Putamen (tissue), 1 donor: Measurements from ENCODE around the gene SLC9A9.
A peak's percentile ranks its signal among the peaks of the same experiment; 100 is the strongest.
"Not testable (repeated sequence)": the region's sequence is repeated elsewhere in the genome, so short reads cannot be mapped to it uniquely, and the experiment has no call there.

Experiments used
- DNase-seq: peaks from one replicate; pipeline ENCODE4 v3.0.0-alpha.2; 2016; ENCODE audit warnings: low spot score

Gene SLC9A9

DNA sequence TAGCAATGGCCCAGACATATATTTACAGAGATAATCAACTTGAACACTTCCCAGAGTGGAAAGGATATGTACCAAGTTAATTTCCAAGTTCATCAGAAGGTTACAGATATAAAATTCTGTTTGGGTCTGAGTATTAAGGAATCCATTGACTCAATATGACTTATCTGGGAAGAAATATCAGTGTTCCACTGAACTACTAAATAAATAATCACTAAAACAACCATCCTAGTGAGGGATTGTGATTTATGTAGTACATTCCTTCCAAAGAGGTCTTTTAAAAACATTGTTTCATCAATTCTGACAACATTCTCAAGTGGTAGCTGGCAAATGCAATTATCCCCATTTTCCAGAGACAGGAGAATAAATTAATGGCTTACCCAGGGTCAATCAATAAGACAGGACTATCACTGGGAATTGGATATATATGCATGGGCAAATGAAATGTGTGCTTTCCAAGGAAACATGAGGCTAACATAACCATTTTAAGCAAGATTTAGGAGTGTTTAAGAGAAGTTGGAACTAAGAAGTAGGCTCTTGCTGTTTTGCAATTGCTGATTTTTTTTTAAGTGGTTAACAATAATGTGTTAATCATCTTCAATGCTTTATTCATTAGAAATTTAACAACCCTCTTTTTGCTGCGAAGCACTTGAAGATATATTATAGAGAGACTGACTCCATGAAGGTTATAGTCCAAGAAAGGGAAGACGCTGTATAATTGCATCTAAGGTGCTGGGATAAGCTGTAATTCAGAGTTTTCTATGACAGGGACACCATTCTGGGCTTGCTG is 37.9 kb downstream of the SLC9A9 start:
- DNase-seq: no peak

DNA sequence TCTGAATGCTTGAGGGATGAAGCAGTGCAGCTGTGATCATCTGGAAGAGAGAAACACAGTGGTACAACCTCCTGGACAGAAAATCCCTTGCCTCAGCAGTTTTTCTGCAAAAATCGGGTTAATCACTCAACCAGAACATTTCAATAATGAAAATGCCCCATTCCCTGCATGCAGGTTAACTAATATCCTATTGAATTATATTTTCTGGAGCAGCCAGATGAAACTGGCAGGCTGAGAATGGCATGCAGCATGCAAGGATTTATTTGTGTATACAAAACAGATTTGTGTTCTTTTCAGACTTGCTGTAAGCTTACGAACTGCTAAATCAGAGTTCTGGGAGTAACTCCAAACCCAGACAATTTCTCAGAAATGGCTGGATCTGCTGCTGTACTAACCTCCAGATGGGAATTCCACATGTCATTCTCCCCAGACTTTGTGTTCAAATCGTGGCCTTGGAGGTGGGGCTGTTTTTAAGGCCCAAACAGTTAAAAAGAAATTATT is 39.1 kb downstream of the SLC9A9 start:
- no peak for DNase-seq

DNA sequence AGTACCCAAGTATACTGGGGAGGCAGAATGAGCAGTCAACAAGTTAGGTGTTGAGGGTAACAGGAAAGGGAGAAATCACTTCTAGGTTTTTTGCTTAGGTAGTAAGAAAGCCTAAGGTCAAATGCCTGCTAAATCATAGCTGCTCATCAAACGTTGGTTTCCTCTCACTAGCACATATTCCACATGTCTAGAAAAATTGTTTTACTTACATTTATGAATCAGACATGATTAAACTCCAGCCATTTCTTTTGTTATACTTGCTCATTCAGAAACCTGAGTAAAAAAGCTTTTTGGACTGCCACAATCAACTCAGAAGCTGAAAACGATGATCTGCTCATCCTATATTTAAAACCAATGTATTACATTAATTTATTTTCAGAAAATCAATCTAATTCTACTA is 40.2 kb downstream of the SLC9A9 start:
- no peak for DNase-seq

DNA sequence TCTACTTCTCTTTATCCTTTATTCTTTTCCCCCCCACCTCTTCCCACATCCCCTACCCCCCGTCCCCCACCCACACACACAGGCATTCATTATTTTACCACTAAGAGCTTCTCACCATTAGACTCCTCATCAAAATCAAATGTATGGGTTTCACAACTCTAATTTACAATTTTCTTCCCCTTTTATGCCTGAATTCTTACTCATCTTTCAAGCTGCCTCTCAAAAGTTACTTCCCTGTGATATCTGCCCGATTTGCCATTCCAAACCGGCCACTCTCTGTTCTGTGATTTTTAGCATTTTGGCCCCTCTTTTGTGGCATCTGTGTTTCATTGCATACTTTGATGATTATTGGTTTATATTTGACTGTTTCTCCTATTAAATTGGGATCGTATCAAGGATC is 42.2 kb downstream of the SLC9A9 start:
- no peak for DNase-seq

DNA sequence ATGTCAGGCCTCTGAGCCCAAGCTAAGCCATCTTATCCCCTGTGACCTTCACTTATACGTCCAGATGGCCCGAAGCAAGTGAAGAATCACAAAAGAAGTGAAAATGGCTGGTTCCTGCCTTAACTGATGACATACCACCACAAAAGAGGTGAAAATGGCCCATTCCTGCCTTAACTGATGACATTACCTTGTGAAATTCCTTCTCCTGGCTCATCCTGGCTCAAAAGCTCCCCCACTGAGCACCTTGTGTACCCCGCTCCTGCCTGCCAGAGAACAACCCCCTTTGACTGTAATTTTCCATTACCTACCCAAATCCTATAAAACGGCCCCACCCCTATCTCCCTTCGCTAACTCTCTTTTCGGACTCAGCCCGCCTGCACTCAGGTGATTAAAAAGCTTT is 42.8 kb downstream of the SLC9A9 start:
- not testable (repeated sequence) for DNase-seq

DNA sequence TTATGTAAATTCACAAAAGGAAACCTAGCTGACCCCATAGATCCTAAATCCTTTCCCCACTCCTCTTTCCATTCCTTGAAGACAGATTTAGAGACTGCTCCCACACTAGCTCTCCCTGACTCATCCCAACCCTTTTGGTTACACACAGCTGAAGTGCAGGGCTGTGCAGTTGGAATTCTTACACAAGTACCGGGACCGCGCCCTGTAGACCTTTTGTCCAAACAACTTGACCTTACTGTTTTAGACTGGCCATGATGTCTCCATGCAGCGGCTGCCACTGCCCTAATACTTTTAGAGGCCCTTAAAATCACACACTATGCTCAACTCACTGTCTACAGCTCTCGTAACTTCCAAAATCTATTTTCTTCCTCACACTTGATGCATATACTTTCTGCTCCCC is 47.2 kb downstream of the SLC9A9 start:
- DNase-seq: not testable (repeated sequence)

DNA sequence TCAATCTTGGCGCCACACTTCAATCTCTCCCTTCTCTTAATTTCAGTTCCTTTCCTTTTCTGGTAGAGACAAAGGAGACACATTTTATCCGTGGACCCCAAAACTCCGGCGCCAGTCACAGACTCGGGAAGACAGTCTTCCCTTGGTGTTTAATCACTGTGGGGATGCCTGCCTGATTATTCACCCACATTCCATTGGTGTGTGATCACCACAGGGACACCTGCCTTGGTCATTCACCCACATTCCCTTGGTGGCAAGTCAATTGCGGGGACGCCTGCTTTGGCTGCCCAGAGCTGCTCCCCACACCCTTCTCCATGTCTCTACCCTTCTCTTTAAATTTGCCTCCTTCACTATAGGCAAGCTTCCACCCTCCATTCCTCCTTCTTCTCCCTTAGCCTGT is 50.1 kb downstream of the SLC9A9 start:
- not testable (repeated sequence) for DNase-seq

DNA sequence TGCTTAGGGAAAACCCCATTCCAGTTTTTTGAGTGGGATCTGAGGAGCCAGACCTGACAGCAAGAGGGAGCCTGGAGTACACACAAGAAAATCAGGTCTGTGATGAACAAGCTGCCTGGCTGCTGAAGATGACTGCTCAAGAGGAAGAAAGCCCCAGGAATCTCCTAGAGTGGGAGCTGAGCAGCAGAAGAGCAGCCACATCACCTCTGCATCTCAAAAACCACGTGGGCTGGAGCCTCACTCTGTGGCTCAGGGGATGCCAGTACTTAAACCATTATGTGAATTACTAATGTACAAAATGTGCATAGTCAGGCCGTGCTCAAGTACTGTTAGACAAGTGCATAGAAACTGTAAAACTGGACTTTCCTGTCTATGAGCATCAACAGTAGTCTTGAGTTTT is 52.4 kb downstream of the SLC9A9 start:
- DNase-seq: no peak

DNA sequence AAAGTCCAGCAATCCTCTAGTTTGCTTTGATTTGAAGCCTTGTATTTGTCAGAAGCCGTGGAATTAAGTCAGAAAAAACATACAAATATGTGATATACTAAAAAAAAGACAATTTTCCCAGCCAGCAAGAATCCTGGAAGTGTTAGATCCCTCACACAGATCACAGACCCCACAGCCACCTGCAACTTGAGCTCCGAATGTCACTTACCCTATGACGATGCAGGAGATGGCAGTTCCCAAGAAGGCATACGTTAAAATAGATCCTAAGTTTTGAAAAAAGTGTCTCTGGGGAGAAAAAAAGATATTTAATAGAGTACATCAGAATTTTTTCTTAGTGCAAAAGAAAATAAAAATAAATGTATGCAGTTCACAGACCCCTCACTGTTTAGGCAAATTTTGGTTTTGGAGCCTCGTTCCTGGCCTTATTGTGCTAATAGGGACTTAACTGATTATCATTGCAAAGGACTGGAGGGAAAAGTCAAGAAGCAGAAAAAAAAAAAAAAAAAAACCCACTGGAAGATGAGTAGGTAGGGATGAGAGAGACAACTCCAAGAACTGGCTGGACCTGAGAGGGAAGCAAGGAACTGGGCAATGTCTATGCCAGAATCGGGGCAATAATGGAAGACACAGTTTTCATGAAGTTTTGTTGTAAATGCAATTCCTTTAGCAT is 53.3 kb downstream of the SLC9A9 start:
- DNase-seq: no peak

DNA sequence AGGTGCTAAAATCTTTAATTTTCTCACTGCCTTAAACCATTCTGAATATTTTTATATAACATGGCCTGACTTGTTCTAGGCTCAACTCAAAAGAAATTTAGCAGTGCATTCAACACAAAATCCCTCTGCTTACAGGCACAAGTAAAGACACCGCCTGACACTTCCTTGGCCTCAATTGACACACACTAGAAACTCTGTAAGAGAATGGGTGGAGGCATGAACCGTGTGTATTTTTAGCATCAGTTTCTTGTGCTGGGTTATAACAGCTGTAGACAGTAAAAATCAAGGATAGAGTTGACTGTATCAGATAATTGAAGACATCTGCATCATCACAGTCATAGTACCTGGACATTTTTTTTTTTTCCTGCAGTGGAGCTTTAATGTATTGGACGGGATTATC is 54.3 kb downstream of the SLC9A9 start:
- no peak for DNase-seq

DNA sequence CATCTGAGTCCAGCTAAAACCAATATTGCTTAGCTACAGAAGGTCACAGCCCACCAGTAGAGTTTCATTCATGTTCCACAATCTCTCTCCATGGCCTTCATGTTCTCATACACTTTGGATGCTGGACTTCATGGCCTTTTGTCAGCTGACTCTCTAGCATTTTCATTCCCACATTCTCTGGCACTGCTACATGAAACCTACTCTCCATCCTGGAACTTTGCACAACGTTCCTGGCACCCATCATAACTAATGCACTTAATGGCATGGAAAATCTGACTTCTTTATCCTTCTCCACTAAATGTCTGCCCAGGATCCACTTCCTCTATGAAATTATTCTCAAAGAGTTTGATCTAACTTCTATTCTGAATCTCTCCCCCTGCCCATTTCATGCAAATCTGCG is 56.9 kb downstream of the SLC9A9 start:
- no peak for DNase-seq

DNA sequence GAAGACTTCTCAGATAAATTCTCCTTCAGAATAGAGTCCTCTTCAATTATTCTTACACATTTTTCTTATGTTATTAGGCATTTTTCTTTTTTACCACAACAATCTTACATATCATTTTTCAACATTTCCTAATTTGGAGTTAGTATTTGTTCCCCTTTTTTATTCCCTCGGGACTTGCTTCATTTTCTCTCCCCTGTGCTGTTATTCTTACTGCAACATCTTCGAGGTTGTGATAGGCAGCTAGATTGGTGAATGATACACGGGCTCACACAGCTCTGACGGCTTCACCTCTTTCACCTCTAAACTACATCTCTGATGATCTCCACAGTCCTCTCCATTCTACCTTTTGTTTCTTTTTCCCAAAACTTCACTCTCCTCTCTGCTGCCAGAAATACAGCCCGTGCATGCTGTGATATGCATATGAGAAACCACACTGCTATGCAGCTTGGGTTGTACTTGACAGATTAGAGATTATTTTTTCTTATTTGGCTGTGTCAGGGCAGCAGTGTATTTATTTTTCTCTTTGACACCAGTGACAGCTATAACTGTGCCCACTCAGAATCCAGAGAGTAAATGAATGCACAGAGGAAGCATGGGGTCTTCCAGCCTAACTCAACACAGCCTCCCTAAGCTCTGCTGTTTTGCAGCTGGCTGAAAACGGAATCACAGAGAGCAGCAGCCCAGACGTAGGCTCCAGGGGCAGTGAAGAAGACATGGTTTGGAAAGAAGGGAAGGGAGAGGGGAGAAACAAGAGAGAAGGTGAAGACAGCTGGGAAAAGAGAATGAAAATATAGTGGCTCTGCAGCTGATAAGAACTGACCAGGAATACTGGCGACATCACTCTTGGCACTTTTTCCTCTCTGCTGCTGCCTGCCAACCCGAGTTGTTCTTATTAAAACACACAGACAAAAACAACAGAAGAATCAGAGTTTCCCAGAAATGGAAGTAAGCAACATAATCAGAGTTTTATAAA is 61.8 kb downstream of the SLC9A9 start:
- no peak for DNase-seq

DNA sequence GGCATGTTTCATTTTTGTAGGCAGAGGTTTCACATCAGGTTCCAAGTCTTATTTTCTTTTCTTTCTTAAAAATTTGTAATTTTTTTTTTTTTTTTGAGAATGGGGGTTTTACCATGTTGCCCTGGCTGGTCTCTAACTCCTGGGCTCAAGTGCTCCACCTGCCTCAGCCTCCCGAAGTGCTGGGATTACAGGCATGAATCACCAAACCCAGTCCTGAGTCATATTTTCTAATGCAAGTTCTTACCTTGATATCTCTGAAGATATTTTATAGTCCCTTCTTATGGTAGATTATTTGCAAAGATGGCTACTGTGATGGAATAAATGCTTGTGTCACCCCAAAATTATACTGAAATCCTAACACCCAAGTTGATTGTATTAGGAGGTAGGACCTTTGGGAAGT is 63.8 kb downstream of the SLC9A9 start:
- no peak for DNase-seq

DNA sequence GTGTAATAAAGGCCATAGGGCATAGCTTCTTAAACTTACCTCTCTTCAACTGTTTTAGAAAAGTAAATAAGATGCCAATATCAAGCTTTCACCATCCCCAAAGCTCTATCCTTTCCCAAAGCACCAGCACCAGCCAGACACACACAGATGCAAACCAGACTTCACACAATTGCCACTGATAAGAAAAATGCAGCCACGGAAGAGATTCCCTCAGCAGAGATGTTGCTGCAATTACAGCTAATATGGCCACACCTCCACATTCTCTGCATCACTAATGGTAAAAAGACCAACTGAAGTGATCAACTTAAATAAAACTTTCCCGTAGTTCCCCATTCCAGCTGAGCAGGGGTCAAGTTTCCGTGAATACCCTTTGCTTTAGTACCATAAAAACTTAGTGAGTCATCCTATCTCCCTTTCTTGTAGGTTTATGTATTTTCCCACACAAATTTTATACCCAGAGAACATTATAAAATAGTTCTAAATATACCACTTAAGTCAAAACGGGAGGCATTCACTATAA is 64.4 kb downstream of the SLC9A9 start:
- no peak for DNase-seq

DNA sequence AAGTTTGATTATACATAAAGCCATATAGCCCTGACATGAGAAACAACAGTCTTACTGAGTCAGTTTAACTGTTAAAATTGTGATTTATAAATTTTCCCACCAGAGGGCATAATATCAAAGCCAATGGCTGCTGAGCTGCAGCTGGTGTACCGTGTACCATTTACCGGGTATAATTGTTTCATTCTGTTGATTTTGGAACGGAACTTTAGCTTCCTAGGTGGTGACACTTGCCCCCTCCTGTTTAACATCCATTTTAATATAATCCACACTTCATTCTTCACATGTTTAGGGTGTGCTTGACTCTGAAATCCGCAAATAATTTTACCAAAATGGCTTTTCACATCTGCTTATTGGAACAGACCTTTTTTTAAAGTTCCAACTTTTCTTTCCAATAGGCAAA is 72.8 kb downstream of the SLC9A9 start:
- peak; percentile 61 for DNase-seq

DNA sequence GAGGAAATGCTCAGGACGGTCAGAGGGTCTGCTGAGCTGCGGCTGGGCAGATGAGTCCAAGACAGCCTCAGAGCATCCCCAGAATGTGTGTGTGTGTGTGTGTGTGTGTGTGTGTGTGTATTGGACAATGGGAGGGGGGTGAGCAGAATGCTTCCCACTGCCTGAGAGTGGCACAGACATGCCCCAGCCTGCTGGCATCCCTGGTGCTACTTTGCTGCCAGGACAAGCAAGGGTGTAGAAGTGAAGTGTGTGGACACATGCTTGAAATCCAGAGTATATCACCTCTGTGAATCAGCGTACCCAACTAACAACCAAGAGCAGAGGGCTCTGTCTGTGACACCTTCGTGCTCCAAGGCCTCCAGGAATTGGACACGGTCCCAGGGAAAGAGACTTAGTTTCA is 76.3 kb downstream of the SLC9A9 start:
- no peak for DNase-seq

DNA sequence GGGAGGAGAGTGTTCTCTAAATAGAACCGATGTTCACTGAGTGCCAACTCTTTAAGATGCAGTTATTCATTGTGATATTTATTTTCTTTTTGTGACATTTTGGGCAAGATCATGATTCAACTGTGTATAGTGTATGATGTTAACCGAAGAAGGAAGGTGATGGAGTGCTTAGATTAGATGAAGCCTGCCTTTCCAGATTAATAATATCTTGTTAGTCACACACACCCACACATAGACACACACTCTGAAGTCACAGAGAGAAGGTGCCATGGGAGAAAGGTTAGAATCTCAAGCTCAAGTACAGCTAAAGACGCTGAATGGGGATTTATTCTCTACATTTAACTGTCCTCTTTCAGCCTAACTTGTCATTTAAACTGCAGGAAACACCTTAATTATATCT is 77.0 kb downstream of the SLC9A9 start:
- peak; percentile 50 for DNase-seq

DNA sequence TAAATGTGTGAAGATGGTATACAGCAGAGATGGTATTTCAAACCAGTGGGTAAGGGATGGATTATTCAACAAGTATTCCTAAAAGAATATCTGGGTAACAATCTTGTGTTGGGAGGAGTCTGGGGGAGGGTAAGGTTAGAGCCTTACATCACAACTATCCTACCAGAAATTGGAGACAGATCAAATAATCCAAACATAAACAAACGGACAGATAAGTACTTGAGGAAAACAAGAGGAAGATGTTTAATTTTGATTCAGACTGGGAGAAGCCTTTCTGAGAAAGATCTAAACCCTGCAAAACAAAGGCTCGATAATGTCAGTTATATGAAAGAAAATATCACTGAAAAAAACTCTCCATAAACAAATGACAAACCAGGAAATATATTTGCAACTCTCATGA is 77.9 kb downstream of the SLC9A9 start:
- DNase-seq: no peak

DNA sequence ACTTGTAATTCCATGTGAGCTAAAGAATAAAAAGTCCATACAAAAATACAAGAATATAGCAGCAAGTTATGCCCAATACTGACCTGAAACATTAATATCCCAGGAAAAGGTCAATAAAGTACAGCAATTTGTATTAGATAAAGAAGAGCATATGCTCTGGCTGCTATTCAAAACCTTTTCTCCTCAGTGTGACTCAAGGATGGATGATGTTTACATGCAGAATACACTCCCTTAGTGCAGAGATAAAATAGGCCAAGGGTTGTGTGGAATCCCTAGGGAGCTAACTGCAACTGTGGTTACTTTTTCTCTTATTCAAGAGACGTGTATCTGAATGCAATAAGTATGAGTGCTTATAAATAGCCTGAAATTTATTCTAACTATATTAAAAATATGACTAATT is 78.7 kb downstream of the SLC9A9 start:
- no peak for DNase-seq

DNA sequence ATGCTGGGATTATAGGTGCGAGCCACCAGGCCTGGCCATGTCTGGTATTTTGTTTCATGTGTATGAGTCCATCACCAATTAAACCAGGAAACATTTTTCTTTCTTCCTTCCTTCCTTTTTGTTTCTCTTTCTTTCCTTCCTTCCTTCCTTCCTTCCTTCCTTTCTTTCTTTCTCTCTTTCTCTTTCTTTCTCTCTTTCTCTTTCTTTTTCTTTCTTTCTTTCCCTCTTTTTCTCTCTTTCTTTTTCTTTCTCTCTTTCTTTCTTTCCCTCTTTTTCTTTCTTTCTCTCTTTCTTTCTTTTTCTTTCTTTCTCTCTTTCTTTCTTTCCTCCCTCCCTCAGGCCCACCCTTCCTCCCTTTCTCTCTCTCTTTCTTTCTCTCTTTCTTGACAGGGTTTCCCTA is 83.4 kb downstream of the SLC9A9 start:
- DNase-seq: no peak

DNA sequence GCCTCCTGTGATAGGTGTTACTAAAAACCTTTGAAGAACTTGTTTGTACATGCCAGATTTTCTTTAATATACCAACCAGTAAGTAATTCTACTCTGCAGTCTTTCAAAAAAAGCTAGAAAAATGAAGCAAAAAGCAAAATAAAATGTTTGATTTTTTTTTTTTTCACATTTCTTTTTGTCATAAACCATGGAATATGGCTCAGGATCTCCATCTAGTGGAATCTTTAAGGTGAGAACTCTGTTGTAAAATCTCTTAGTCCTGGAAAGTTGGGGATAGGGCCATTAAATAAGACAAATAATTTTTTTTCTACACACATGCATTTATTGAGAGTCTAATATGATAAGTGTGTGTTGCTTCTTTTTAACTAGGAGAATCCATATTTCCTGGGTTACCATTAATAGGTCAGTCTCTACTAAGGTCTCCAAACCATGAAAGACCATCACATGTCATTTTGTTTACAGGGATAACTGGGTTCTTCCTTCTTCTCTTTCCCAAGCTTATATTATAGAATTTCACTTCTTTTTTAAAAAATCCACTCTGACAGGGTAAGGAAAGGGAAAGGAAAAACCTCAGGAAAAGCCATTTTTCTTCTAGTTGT is 84.6 kb downstream of the SLC9A9 start:
- DNase-seq: no peak

DNA sequence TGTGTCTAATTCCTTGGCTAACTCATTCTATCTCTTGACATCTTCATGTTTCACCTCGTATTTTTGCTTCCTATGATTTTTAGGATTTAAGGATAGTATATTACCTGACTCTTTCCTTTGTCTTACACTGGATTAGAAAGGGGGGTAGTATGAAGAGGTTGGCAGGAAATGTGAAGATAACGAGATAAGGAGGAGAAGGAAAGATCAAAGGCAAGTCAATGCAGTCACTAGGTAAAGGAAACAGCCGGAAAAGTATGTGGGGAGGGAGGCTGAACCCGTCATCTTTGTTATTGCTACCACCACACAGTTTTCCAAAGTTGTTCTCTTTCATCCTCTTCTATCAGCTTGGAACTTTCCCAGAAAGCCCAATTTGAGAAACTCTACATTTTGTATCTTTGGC is 90.6 kb downstream of the SLC9A9 start:
- no peak for DNase-seq
